DMS53 (cell line): Measurements from ENCODE around the gene MLH1.
"Not testable (repeated sequence)": the region's sequence is repeated elsewhere in the genome, so short reads cannot be mapped to it uniquely, and the experiment has no call there.

ENCODE experiments used
- DNase-seq: peaks from one replicate; lab custom pipeline; 2025; lab: John Stamatoyannopoulos, UW

Gene MLH1

GRCh38 chr3:36993326-36994283 is at the start of gene MLH1:
TSS of gene MLH1 (plus strand) at chr3:36993518. CDS start at chr3:36993548, 30 bp downstream.
- no peak for DNase-seq

DNA sequence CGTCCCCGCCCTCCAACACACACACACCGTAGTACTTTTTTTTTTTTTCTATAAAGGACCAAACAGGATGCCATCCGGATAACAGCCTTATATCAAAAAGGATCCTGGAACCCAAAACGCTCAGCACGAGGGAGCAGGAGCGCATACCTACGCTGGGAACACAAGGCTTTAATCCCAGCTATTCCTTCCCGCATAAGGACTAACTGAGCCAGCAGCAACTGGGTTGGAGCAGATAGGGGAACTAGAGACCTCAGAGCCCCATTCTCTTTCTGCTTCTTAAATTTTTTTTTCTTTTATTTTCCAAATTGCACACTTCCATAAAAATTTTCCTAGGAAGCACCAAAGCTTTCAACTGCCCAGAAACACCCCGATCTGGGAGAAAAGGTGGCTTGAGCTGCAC is 49.7 kb upstream of the MLH1 start:
- peak; percentile 11 for DNase-seq

DNA sequence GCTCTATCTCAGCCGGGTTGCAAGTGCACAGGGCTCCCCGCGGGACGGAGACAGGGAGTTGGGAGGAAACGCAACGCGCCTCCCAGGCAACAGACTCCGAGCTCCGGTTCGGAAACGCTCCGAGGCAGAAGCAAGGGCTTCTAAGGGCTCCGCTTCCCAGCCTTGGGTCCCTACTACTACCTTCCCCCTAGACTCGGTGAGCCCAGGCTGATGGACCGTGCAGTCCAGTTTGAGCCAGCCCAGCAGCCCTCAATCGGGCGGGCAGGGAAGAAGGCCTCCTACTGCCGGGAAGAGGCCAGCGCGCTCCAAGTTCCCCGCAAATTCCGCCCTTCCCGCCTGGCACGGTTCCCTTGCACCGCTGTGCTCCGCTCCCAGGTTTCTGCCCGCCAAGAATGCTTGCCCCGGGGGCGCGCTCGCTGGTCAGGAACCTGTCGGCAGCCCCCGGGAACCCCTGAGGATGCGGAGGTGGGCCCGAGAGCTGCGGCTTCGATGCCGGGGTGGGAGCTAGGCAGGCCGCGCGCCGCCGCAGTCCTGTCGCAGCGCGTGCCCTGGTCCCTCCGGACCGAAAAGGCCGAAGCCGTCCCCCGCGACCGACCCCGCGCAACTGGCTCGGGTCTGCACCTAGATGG is 49.2 kb upstream of the MLH1 start:
- DNase-seq: peak; percentile 50

- DNase-seq: peak; percentile 45
Measured at GRCh38 chr3:36944641-36945270, 48.6 kb upstream of the MLH1 start, which contains the start of gene TRANK1. TSS of gene TRANK1 (minus strand) at chr3:36945054. CDS start at chr3:36944809, 245 bp downstream.

DNA sequence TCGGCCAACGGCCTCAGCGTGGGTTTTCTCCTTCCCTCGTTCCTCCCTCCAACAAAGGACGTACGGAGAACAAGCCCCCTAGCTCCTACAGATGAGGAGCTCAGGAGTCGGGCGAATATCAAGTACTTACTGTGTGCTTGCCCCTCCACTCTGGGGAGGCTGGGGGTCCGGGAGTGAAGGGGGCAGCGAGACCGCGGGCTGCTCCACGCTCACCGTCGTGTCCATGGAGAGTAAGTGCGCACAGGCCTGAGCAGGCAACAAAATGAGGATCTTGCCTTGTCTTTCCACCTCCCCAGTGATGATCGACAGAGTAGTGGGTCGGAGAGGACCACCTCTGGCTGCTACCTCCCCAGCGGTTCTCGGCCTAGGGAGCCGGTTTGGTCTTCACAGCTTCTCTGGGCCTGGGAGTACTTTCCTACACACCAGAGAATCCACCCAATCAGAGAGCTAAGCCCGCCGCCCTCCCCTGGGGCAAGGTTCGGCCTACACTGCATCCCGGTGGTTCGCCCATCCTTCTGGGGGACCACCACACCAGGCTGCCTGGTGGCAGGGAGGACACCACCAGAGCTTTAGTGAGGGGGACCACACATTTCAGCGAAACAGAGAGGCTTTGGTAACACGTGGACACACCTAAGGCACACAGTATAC is 47.9 kb upstream of the MLH1 start:
- DNase-seq: no peak

GRCh38 chr3:36947814-36948213 is 45.5 kb upstream of the MLH1 start:
- DNase-seq: not testable (repeated sequence)

GRCh38 chr3:36954452-36955134 is 38.7 kb upstream of the MLH1 start:
- DNase-seq: no peak

- no peak for DNase-seq
Measured at GRCh38 chr3:36956155-36956554, 37.2 kb upstream of the MLH1 start.

- DNase-seq: no peak
Measured at GRCh38 chr3:36957063-36957462, 36.3 kb upstream of the MLH1 start.

DNA sequence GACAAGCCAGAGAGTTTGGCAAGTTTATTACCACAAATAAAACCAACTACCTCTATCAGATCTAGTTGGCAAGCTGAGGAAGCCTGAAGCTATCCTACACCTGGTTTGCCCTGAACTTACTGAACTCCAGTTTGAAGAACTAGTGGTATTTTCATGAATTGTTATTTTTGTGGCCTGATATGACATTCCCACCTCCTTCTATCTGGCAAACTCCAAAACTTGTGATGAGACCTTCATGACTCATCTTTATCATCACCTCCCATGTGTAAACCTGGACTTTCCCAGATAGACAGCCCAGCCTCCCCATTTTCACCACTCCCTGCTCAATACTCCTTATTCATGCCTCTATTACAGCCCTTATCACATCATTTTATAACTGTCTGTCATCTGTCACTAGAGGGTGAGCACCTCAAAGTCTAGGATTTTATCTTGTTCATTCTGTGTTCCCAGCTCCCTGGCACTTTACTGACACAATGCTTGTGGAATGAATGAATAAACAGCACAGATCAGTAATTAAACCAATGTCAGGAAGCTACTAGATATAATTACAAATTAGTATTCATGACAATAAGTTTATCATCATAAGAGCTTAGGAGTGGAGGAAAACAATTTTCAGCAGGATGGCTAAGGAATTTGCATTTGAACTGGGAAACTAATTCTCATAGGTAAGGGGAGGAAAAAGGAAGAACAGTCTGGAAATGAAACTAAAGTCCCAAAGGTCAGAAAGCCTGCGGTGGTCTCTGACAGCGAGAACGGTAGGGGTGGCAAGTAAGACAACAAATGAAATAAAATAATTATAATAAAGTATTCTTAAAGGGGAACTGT is 35.2 kb upstream of the MLH1 start:
- peak; percentile 1 for DNase-seq

GRCh38 chr3:36959821-36960220 is 33.5 kb upstream of the MLH1 start:
- no peak for DNase-seq

- DNase-seq: no peak
Measured at GRCh38 chr3:36960502-36960901, 32.8 kb upstream of the MLH1 start.

DNA sequence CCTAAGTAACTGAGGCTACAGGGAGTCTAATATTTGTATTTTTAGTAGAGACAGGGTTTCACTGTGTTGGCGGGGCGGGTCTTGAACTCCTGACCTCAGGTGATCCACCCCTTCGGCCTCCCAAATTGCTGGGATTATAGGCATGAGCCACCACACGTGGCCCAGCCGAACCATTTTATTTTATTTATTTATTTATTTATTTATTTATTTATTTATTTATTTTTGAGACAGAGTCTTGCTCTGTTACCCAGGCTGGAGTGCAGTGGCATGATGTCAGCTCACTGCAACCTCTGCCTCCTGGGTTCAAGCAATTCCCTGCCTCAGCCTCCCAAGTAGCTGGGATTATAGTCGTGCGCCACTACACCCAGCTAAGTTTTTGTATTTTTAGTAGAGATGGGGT is 30.3 kb upstream of the MLH1 start:
- not testable (repeated sequence) for DNase-seq

DNA sequence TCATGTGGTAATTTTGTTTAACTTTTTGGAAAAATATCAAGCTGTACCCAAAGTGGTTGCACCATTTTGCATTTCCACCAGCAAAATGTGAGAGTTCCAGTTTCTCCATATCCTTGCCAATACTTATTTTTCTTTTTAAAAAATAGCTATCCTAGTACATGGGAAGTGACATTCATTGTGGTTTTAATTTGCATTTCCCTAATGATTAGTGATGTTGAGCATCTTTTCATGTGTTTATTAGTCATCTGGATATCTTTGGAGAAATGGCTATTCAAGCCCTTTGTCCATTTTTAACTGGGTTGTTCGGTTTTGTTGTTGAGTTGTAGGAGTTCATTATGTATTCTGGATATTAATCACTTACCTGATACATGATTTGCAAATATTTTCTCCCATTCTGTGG is 29.0 kb upstream of the MLH1 start:
- no peak for DNase-seq

DNA sequence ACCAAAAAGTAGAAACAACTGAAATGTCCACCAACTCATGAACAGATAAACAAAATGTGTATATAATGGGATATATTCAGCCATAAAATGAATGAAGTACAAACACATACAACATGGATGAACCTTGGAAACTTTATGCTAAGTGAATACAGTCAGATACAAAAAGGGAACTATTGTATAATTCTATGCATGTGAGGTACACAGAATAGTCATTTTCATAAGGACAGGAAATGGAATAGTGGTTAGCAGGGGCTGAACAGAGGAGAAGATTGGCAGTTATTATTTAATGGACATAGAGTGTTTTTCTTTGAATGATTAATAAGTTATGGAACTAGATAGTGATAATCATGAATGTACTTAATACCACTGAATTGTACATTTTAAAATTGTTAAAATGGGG is 28.5 kb upstream of the MLH1 start:
- DNase-seq: no peak

- DNase-seq: peak; percentile 76
Measured at GRCh38 chr3:36965440-36965839, 27.9 kb upstream of the MLH1 start.

DNA sequence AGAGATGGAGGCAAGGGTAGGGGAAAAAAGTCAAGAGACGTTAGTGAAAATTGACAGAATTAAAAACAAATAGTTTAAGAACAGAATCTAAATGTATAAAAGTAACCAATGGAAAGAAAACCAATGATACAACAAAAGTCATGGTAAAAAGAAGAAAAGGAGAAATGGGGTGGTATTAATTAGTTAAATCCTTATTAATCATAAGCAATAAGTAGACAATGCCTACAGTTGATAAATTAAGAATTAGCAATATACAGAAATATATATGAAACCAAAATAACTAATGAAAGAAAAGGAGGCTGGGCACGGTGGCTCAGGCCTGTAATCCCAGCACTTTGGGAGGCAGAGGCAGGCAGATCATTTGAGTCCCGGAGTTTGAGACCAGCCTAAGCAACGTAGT is 24.2 kb upstream of the MLH1 start:
- DNase-seq: no peak

GRCh38 chr3:36969540-36970432 is 23.5 kb upstream of the MLH1 start:
- peak; percentile 92 for DNase-seq

GRCh38 chr3:36972163-36972562 is 21.2 kb upstream of the MLH1 start:
- no peak for DNase-seq

DNA sequence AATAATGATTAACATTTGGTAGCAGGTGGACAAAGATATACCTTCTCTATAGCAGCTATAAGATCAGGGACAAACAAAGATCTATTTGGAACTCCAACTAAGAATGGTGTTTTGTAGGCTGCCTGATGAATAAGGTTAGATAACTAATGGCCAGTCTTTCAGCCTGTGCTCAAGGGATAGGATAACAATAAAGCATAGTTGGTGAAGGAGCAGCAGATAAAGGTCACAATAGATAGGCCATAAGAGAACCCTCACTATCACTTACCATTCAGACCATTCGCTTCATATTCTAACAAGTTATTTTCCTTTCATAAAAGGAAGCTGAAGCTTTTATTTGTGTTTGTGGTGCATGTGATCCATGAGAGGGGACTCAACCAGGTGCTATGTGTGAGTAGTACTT is 20.2 kb upstream of the MLH1 start:
- no peak for DNase-seq
